Mesenchymal stem cell (in vitro differentiated cells and primary cell): Measurements from ENCODE around the gene FANCI.

Source experiments
- DNase-seq: peaks from one replicate; pipeline ENCODE4 v3.0.0-alpha.2; 2013
- H2AFZ ChIP-seq: one replicate; pipeline ENCODE4 v1.6.1; 2013; ENCODE audit warnings: low read depth, mild to moderate bottlenecking, control low read depth, inconsistent platforms, low read length, moderate library complexity
- H2AK5ac ChIP-seq: 2 replicates; pipeline ENCODE4 v1.6.1; 2013; ENCODE audit warnings: low read length, moderate library complexity, mild to moderate bottlenecking, inconsistent platforms; ENCODE audit not compliant: severe bottlenecking
- H2BK120ac ChIP-seq: one replicate; pipeline ENCODE4 v1.6.1; 2013; ENCODE audit warnings: low read depth, mild to moderate bottlenecking, inconsistent platforms, low read length, moderate library complexity
- H2BK12ac ChIP-seq, 2 experiments: one replicate each; pipeline ENCODE4 v1.6.1; 2013; ENCODE audit warnings: inconsistent platforms in 2 of 2, low read length in 2 of 2, mild to moderate bottlenecking in 2 of 2, moderate library complexity in 2 of 2, control low read depth in 1 of 2
- H2BK15ac ChIP-seq: one replicate; pipeline ENCODE4 v1.6.1; 2013; ENCODE audit warnings: mild to moderate bottlenecking, low read depth, inconsistent platforms; ENCODE audit not compliant: poor library complexity, severe bottlenecking
- H2BK5ac ChIP-seq: 2 replicates; pipeline ENCODE4 v1.6.1; 2013; ENCODE audit warnings: low read depth, mild to moderate bottlenecking, low read length, control low read depth, inconsistent platforms; ENCODE audit not compliant: poor library complexity, severe bottlenecking
- H3K14ac ChIP-seq, 2 experiments: one replicate each; pipeline ENCODE4 v1.6.1; 2013; ENCODE audit warnings: inconsistent platforms in 2 of 2, low read length in 2 of 2, control low read depth in 1 of 2, mild to moderate bottlenecking in 1 of 2, moderate library complexity in 1 of 2
- H3K18ac ChIP-seq, 2 experiments: one replicate each; pipeline ENCODE4 v1.6.1; 2013; ENCODE audit warnings: inconsistent platforms in 2 of 2, low read length in 2 of 2, control low read depth in 1 of 2, low read depth in 1 of 2, mild to moderate bottlenecking in 1 of 2
- H3K23ac ChIP-seq, 2 experiments: one replicate each; pipeline ENCODE4 v1.6.1; 2013; ENCODE audit warnings: inconsistent platforms in 2 of 2, low read length in 2 of 2, mild to moderate bottlenecking in 2 of 2, moderate library complexity in 2 of 2, control low read depth in 1 of 2
- H3K27ac ChIP-seq: 2 replicates; pipeline ENCODE4 v1.5.1; 2013; ENCODE audit warnings: mild to moderate bottlenecking, moderate library complexity, low read length, control low read depth, inconsistent platforms; ENCODE audit not compliant: poor library complexity, severe bottlenecking
- H3K27me3 ChIP-seq, 2 experiments: 2 replicates each; pipeline versions ENCODE4 v1.6.1 to v1.7.0; 2013; ENCODE audit warnings: low read length in 2 of 2, mild to moderate bottlenecking in 2 of 2, moderate library complexity in 2 of 2, control low read depth in 1 of 2, inconsistent platforms in 1 of 2; ENCODE audit not compliant: control insufficient read depth in 1 of 2, insufficient read depth in 1 of 2
- H3K36me3 ChIP-seq, 2 experiments: 2 replicates each; pipeline versions ENCODE4 v1.6.1 to v1.7.0; 2013; ENCODE audit warnings: low read length in 2 of 2, control low read depth in 1 of 2, inconsistent platforms in 1 of 2, low read depth in 1 of 2, mild to moderate bottlenecking in 1 of 2; ENCODE audit not compliant: insufficient read depth in 2 of 2, control insufficient read depth in 1 of 2
- H3K4ac ChIP-seq, 2 experiments: one replicate each; pipeline ENCODE4 v1.6.1; 2013; ENCODE audit warnings: inconsistent platforms in 2 of 2, low read length in 2 of 2, mild to moderate bottlenecking in 2 of 2, moderate library complexity in 2 of 2, control low read depth in 1 of 2, low read depth in 1 of 2
- H3K4me1 ChIP-seq: 2 replicates; pipeline ENCODE4 v1.6.1; 2013; ENCODE audit warnings: low read depth, low read length, control low read depth; ENCODE audit not compliant: control insufficient read depth, insufficient read depth
- H3K4me2 ChIP-seq: 2 replicates; pipeline ENCODE4 v1.6.1; 2013; ENCODE audit warnings: low read length, mild to moderate bottlenecking, inconsistent platforms; ENCODE audit not compliant: poor library complexity, severe bottlenecking
- H3K4me3 ChIP-seq, 2 experiments: 2 replicates each; pipeline versions ENCODE4 v1.5.1 to v1.7.0; 2013; ENCODE audit warnings: low read length in 2 of 2, mild to moderate bottlenecking in 2 of 2, control low read depth in 1 of 2, low read depth in 1 of 2; ENCODE audit not compliant: insufficient read depth in 1 of 2
- H3K79me1 ChIP-seq: replicated peaks from 2 replicates; pipeline ENCODE4 v1.6.1; 2013; ENCODE audit warnings: mild to moderate bottlenecking, control low read depth, low read length, inconsistent platforms; ENCODE audit not compliant: poor library complexity, severe bottlenecking
- H3K9ac ChIP-seq: 2 replicates; pipeline ENCODE4 v1.7.0; 2013; ENCODE audit warnings: mild to moderate bottlenecking, low read length, moderate library complexity
- H3K9me3 ChIP-seq: 2 replicates; pipeline ENCODE4 v1.7.0; 2013; ENCODE audit warnings: mild to moderate bottlenecking, low read length; ENCODE audit not compliant: control insufficient read depth
- H4K8ac ChIP-seq: one replicate; pipeline ENCODE4 v1.6.1; 2013; ENCODE audit warnings: inconsistent platforms, mild to moderate bottlenecking, low read length, moderate library complexity
- H4K91ac ChIP-seq: one replicate; pipeline ENCODE4 v1.6.1; 2013; ENCODE audit warnings: mild to moderate bottlenecking, low read length, inconsistent platforms
- WGBS: methylation state at CpG from one replicate; pipeline ENCODE4 v1.1.7; 2013; ENCODE audit warnings: mixed read lengths; 5-methylcytosine and 5-hydroxymethylcytosine counted together

FANCI gene

DNA sequence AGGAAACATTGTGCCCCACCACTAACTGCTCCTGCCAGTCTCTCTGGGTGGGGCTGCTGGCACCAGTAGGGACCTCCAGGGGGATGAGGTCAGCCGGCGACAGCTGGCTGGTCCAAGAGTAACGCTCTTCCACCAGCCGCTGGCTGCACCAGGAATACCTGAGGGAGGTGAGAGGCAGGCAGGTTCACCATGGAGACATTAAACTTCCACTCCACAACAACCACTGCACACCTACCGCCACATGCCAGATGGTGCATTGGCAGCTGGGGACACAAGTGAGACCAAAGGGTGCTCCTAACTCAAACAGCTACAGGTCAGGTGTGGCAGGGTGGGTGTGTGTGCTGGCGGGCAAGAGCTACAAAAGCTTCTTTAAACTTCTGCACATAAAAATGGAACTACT lies 86.3 kb downstream of the FANCI start:
- no peak overlapping the region for H4K8ac ChIP-seq
- no peak overlapping the region for H2BK15ac ChIP-seq
- no peak overlapping the region for H3K18ac ChIP-seq
- H2BK12ac ChIP-seq, result no peak overlapping the region
- 100% methylated on average over 3 of the region's 6 CpGs for WGBS
- no peak overlapping the region for H2BK5ac ChIP-seq
- H3K9me3 ChIP-seq, result no peaks in the 10 kb centered on the region
- H3K27ac ChIP-seq, result no peak overlapping the region
- H2AFZ ChIP-seq, result no peak overlapping the region
- no peak overlapping the region for H3K4ac ChIP-seq
- H4K91ac ChIP-seq, result no peak overlapping the region
- DNase-seq, result no peak
- no peak overlapping the region for H2BK120ac ChIP-seq
- no peak overlapping the region for H3K4me3 ChIP-seq
- peaks cover 25% of the 10 kb centered on the region for H3K4me1 ChIP-seq
- no peak overlapping the region for H3K9ac ChIP-seq
- peaks cover 47% of the 10 kb centered on the region for H3K79me1 ChIP-seq
- no peaks in the 10 kb centered on the region for H3K27me3 ChIP-seq
- H2AK5ac ChIP-seq, result no peak overlapping the region
- no peak overlapping the region for H3K14ac ChIP-seq
- no peak overlapping the region for H3K4me2 ChIP-seq
- H3K36me3 ChIP-seq, result peaks cover 70 to 79% of the 10 kb centered on the region in 2 experiments
- H3K23ac ChIP-seq, result no peak overlapping the region

DNA sequence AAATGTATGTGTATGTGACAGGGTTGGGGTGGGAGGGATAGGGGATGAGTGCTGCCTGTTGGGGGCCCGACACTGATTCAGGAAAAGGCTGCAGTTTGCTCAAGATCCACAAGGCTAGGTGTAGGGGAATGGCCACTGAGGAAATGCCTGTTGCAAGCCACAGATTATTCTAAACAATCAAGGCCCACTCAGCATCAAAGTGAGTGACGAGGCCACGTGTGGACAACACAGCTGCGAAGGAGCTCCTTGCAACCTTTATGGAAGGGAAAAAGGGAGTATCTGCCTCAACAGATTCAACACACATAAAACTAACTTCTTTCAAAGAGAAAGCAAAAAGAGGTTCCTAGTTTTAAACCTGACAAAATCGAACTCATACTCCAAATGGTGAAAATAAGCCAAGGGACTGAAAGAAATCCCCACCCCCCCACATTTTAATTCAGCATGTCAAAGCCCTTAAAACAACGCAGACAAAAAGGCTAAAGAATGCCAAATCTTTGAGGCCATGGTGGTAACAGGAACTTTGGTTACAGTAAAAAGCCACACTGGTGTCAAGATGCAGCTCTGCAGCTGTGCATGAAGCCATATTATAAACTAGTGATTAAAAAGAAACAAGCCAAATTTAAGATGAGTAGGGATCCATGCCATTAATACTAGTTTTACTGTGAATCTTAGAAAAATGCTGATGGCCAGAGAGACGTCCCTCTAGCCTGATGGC lies 87.3 kb downstream of the FANCI start:
- Histone ChIP-seq H3K18ac (no peak overlapping the region), H3K27me3 (no peaks in the 10 kb centered on the region), H4K8ac (no peak overlapping the region), H2AK5ac (no peak overlapping the region), H2BK120ac (no peak overlapping the region), H3K4me3 (peak overlapping the region in 1 of 2 experiments; percentile 5), H3K27ac (no peak overlapping the region), H3K36me3 (peaks cover 61 to 69% of the 10 kb centered on the region in 2 experiments), H3K4ac (no peak overlapping the region), H3K9me3 (no peaks in the 10 kb centered on the region), H2BK15ac (no peak overlapping the region), H3K23ac (no peak overlapping the region), H3K4me1 (peaks cover 32% of the 10 kb centered on the region), H3K14ac (no peak overlapping the region), H3K4me2 (no peak overlapping the region), H3K9ac (peak overlapping the region; percentile 49), H4K91ac (no peak overlapping the region), H2BK12ac (no peak overlapping the region), H2AFZ (no peak overlapping the region), H3K79me1 (peaks cover 38% of the 10 kb centered on the region), H2BK5ac (no peak overlapping the region)
- 90% methylated on average over 7 of the region's 7 CpGs for whole genome bisulfite sequencing
- DNase-seq, result no peak

DNA sequence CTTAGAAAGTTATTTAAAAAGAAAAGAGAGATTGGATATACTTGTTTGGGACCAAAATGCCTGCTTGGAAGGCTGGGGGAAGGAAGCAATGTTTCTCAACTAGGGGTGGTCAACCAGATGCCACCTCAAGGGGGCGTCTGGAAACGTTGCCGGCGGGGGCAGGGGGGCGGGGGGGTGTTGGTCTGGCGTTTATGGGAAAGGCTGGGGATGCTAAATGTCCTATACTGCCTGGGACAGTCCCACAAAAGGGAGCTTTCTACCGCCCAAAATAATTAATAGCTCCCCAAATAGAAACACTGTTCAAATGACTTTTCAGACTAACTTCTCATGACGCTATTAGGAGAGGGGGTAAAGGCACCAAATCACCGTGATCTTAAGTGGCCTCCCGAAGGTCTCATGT lies 88.7 kb downstream of the FANCI start:
- no peaks in the 10 kb centered on the region for H3K9me3 ChIP-seq
- no peak overlapping the region for H3K14ac ChIP-seq
- no peak overlapping the region for H4K8ac ChIP-seq
- no peak overlapping the region for H2AFZ ChIP-seq
- H3K18ac ChIP-seq, result no peak overlapping the region
- H3K27me3 ChIP-seq, result no peaks in the 10 kb centered on the region
- H3K4me3 ChIP-seq, result peak overlapping the region in 1 of 2 experiments; percentile 57
- H3K4me2 ChIP-seq, result no peak overlapping the region
- no peak overlapping the region for H2AK5ac ChIP-seq
- H3K9ac ChIP-seq, result peak overlapping the region; percentile 49
- no peak overlapping the region for H3K4ac ChIP-seq
- peak; percentile 46 for DNase-seq
- H3K27ac ChIP-seq, result no peak overlapping the region
- H3K36me3 ChIP-seq, result peaks cover 47 to 55% of the 10 kb centered on the region in 2 experiments
- no peak overlapping the region for H2BK5ac ChIP-seq
- H3K4me1 ChIP-seq, result peaks cover 32% of the 10 kb centered on the region
- H3K79me1 ChIP-seq, result peaks cover 28% of the 10 kb centered on the region
- no peak overlapping the region for H3K23ac ChIP-seq
- no peak overlapping the region for H4K91ac ChIP-seq
- H2BK12ac ChIP-seq, result no peak overlapping the region
- H2BK15ac ChIP-seq, result no peak overlapping the region
- no peak overlapping the region for H2BK120ac ChIP-seq
- WGBS, result 37% methylated on average over 7 of the region's 10 CpGs

GRCh38 chr15:89333011-89333860 lies 89.5 kb downstream of the FANCI start:
- H3K79me1 ChIP-seq, result peaks cover 24% of the 10 kb centered on the region
- no peaks in the 10 kb centered on the region for H3K9me3 ChIP-seq
- H3K23ac ChIP-seq, result peak overlapping the region in 1 of 2 experiments; percentile 46
- H2AFZ ChIP-seq, result no peak overlapping the region
- no peak overlapping the region for H2AK5ac ChIP-seq
- DNase-seq, result no peak
- H3K36me3 ChIP-seq, result peaks cover 41 to 47% of the 10 kb centered on the region in 2 experiments
- peak overlapping the region; percentile 91 for H3K9ac ChIP-seq
- no peak overlapping the region for H2BK120ac ChIP-seq
- H3K14ac ChIP-seq, result peak overlapping the region in 1 of 2 experiments; percentile 32
- H2BK12ac ChIP-seq, result peak overlapping the region in 1 of 2 experiments; percentile 47
- H4K8ac ChIP-seq, result no peak overlapping the region
- peaks cover 32% of the 10 kb centered on the region for H3K4me1 ChIP-seq
- WGBS, result 93% methylated on average over 54 of the region's 57 CpGs
- peak overlapping the region; percentile 2 to 87 for H3K4me3 ChIP-seq
- no peak overlapping the region for H2BK5ac ChIP-seq
- no peak overlapping the region for H3K4ac ChIP-seq
- no peak overlapping the region for H3K27ac ChIP-seq
- no peak overlapping the region for H3K18ac ChIP-seq
- peaks cover 0 to 6% of the 10 kb centered on the region in 2 experiments for H3K27me3 ChIP-seq
- no peak overlapping the region for H4K91ac ChIP-seq
- no peak overlapping the region for H2BK15ac ChIP-seq
- peak overlapping the region; percentile 91 for H3K4me2 ChIP-seq
